Ovary (tissue), 3 donors: ENCODE measurements around the gene C12orf57.

Experiments
- CTCF ChIP-seq, 3 donors: fragments of 450-650 bp in 2 of 3; fragments of 200-600 bp in 1 of 3; IDR thresholded peaks; one replicate each; pipeline versions ENCODE4 v1.5.1 to v1.8.0; 2016 to 2022; ENCODE audit warnings: antibody characterized with exemption in 3 of 3, mild to moderate bottlenecking in 1 of 3
- POLR2A ChIP-seq: fragments of 450-650 bp; IDR thresholded peaks from one replicate; pipeline ENCODE4 v1.6.1; 2017; ENCODE audit warnings: antibody characterized with exemption, mild to moderate bottlenecking, moderate library complexity
- donor health status: DM: no; HTN: no; CAD: no.

GRCh38 chr12:6942331-6942665 is 1.5 kb upstream of the C12orf57 start:
- no peak for TF ChIP-seq CTCF (IDR thresholded peaks at IDR 0.05)
- TF ChIP-seq POLR2A, result no peak
